NCI-H1694 (cell line): ENCODE results near the gene CCDC50.

Experiments
- DNase-seq: peaks from one replicate; lab custom pipeline; 2025; lab: John Stamatoyannopoulos, UW

CCDC50 gene

GRCh38 chr3:191379446-191379845 is 50.3 kb downstream of the CCDC50 start:
- DNase-seq = no peak

GRCh38 chr3:191380001-191380400 is 50.8 kb downstream of the CCDC50 start:
- DNase-seq = no peak

GRCh38 chr3:191381303-191381702 is 52.1 kb downstream of the CCDC50 start:
- no peak for DNase-seq

GRCh38 chr3:191382661-191383060 is 53.5 kb downstream of the CCDC50 start:
- no peak for DNase-seq

- no peak for DNase-seq
These were observed 53.9 kb downstream of the CCDC50 start for GRCh38 chr3:191383124-191383523.

- DNase-seq = no peak
These were observed 55.9 kb downstream of the CCDC50 start for GRCh38 chr3:191385101-191385500.

- DNase-seq = no peak
These were observed 58.4 kb downstream of the CCDC50 start for GRCh38 chr3:191387441-191388077.

- no peak for DNase-seq
These were observed 59.6 kb downstream of the CCDC50 start for GRCh38 chr3:191388823-191389222.

- no peak for DNase-seq
These were observed 61.4 kb downstream of the CCDC50 start for GRCh38 chr3:191390580-191390979.

GRCh38 chr3:191391861-191392808 is 62.9 kb downstream of the CCDC50 start:
- DNase-seq = no peak

- no peak for DNase-seq
These were observed 64.0 kb downstream of the CCDC50 start for GRCh38 chr3:191393146-191393545.

GRCh38 chr3:191397771-191398170 is 68.6 kb downstream of the CCDC50 start:
- no peak for DNase-seq

- DNase-seq = no peak
These were observed 69.4 kb downstream of the CCDC50 start for GRCh38 chr3:191398607-191399006.

- no peak for DNase-seq
These were observed 70.7 kb downstream of the CCDC50 start for GRCh38 chr3:191399918-191400317.

GRCh38 chr3:191401775-191402357 is 72.7 kb downstream of the CCDC50 start:
- DNase-seq = no peak

GRCh38 chr3:191409791-191410359 is 80.7 kb downstream of the CCDC50 start:
- DNase-seq = no peak

- peak; percentile 72 for DNase-seq
These were observed 83.6 kb downstream of the CCDC50 start for GRCh38 chr3:191412759-191413158.

GRCh38 chr3:191414286-191414685 is 85.1 kb downstream of the CCDC50 start:
- no peak for DNase-seq

- no peak for DNase-seq
These were observed 85.5 kb downstream of the CCDC50 start for GRCh38 chr3:191414732-191415131.

- no peak for DNase-seq
These were observed 86.4 kb downstream of the CCDC50 start for GRCh38 chr3:191415566-191415965.

GRCh38 chr3:191417457-191417729 is 88.2 kb downstream of the CCDC50 start:
- no peak for DNase-seq

- DNase-seq = no peak
These were observed 91.6 kb downstream of the CCDC50 start for GRCh38 chr3:191420771-191421170.

GRCh38 chr3:191424881-191425280 is 95.7 kb downstream of the CCDC50 start:
- no peak for DNase-seq
